Thoracic aorta (tissue), 2 donors: ENCODE data around the gene COL15A1. TPM values are rescaled to one million over a fixed set of nuclear protein-coding genes. Genes with fewer than 3 reads are reported as not detected.

Source experiments
- ATAC-seq: fragments of 150-250 bp; one replicate; pipeline ENCODE4 v1.8.0; 2017; ENCODE audit warnings: low read depth; ENCODE audit not compliant: insufficient number of reproducible peaks, low FRiP score
- DNase-seq: peaks from one replicate; pipeline ENCODE4 v3.0.0-alpha.2; 2020; ENCODE audit warnings: low spot score
- H3K27ac ChIP-seq, 2 donors: fragments of 200-600 bp; sonication (generic); 1 replicate in 1 of 2; 2 replicates in 1 of 2; pipeline ENCODE4 v1.5.1; 2016; ENCODE audit warnings: mild to moderate bottlenecking in 2 of 2, moderate library complexity in 2 of 2
- H3K27me3 ChIP-seq: fragments of 200-600 bp; sonication (generic); replicated peaks from 2 replicates; pipeline ENCODE4 v1.6.0; 2016; ENCODE audit warnings: mild to moderate bottlenecking; ENCODE audit not compliant: insufficient read depth
- H3K36me3 ChIP-seq: fragments of 200-600 bp; sonication (generic); one replicate; pipeline ENCODE4 v1.5.1; 2016
- H3K4me1 ChIP-seq, 2 donors: fragments of 200-600 bp; sonication (generic); 1 replicate in 1 of 2; 2 replicates in 1 of 2; pipeline versions ENCODE4 v1.5.1 to v1.6.0; 2016; ENCODE audit warnings: low read depth in 2 of 2, mild to moderate bottlenecking in 1 of 2; ENCODE audit not compliant: control insufficient read depth in 1 of 2
- H3K4me3 ChIP-seq: fragments of 200-600 bp; sonication (generic); 2 replicates; pipeline ENCODE4 v1.5.1; 2016; ENCODE audit warnings: mild to moderate bottlenecking
- H3K9me3 ChIP-seq: fragments of 200-600 bp; sonication (generic); 2 replicates; pipeline ENCODE4 v1.5.1; 2016
- CTCF ChIP-seq: fragments of 200-600 bp; sonication (generic); IDR thresholded peaks from one replicate; pipeline ENCODE4 v1.5.1; 2019; ENCODE audit warnings: antibody characterized with exemption
- total RNA-seq, 2 donors: library from RNA; depleted of rRNA; stranded (reverse); fragments of >200 nt; gene quantifications; one replicate each; pipeline versions ENCODE4 v1.1.0 to v1.2.3, GENCODE V29; 2016

COL15A1 gene
- total RNA-seq, 2 donors from 2014 or later: 23.3 to 70.4 TPM

GRCh38 chr9:99046068-99046467 is 102.4 kb downstream of the COL15A1 start:
- Histone ChIP-seq H3K4me1 (no peaks in the 10 kb centered on the region), H3K4me3 (no peak overlapping the region), H3K27me3 (no peaks in the 10 kb centered on the region), H3K27ac (no peak overlapping the region), H3K36me3 (no peaks in the 10 kb centered on the region), H3K9me3 (no peaks in the 10 kb centered on the region)
- ATAC-seq (no peak), DNase-seq (no peak)
- TF ChIP-seq CTCF: no peak

- Histone ChIP-seq H3K27ac (no peak overlapping the region), H3K4me1 (no peaks in the 10 kb centered on the region), H3K36me3 (no peaks in the 10 kb centered on the region), H3K9me3 (no peaks in the 10 kb centered on the region), H3K4me3 (no peak overlapping the region), H3K27me3 (no peaks in the 10 kb centered on the region)
- no peak for DNase-seq
- TF ChIP-seq CTCF: no peak
- no peak for ATAC-seq
Observed at GRCh38 chr9:99046542-99047071, 102.9 kb downstream of the COL15A1 start.

- Histone ChIP-seq H3K27ac (no peak overlapping the region), H3K4me3 (no peak overlapping the region), H3K4me1 (no peaks in the 10 kb centered on the region), H3K9me3 (no peaks in the 10 kb centered on the region), H3K27me3 (no peaks in the 10 kb centered on the region), H3K36me3 (no peaks in the 10 kb centered on the region)
- DNase-seq (no peak), ATAC-seq (no peak)
- TF ChIP-seq CTCF: no peak
Observed at GRCh38 chr9:99049228-99049627, 105.5 kb downstream of the COL15A1 start.

- no peak overlapping the region for H3K27ac ChIP-seq
- H3K4me1 ChIP-seq: no peaks in the 10 kb centered on the region
- no peaks in the 10 kb centered on the region for H3K36me3 ChIP-seq
- no peak for ATAC-seq
- H3K27me3 ChIP-seq: no peaks in the 10 kb centered on the region
- H3K9me3 ChIP-seq: no peaks in the 10 kb centered on the region
- DNase-seq: no peak
- H3K4me3 ChIP-seq: no peak overlapping the region
- no peak for TF ChIP-seq CTCF
Observed at GRCh38 chr9:99049641-99050040, 105.9 kb downstream of the COL15A1 start.

GRCh38 chr9:99050292-99050911 is 106.7 kb downstream of the COL15A1 start:
- no peaks in the 10 kb centered on the region for H3K27me3 ChIP-seq
- H3K36me3 ChIP-seq: no peaks in the 10 kb centered on the region
- H3K4me1 ChIP-seq: no peaks in the 10 kb centered on the region
- H3K9me3 ChIP-seq: no peaks in the 10 kb centered on the region
- H3K27ac ChIP-seq: no peak overlapping the region
- no peak for ATAC-seq
- no peak for DNase-seq
- no peak for TF ChIP-seq CTCF
- no peak overlapping the region for H3K4me3 ChIP-seq
